Upper lobe of left lung (tissue), 6 donors: ENCODE measurements around the gene SLC18A3. TPM values are rescaled to one million over a fixed set of nuclear protein-coding genes. Genes with fewer than 3 reads are reported as not detected.

Experiments used
- ATAC-seq, 2 donors: fragments of 200-7000 bp; cut with Tn5 transposase; one replicate each; pipeline ENCODE4 v1.9.1; 2022; ENCODE audit warnings: mild to moderate bottlenecking in 2 of 2, moderate library complexity in 2 of 2; ENCODE audit not compliant: low FRiP score in 2 of 2
- DNase-seq, 2 donors: peaks; one replicate each; pipeline ENCODE4 v3.0.0-alpha.2; 2019 to 2020
- H3K27ac ChIP-seq, 4 donors: fragments of 200-600 bp; sonication (generic); one replicate each; pipeline ENCODE4 v1.5.1; 2016 to 2019
- H3K27me3 ChIP-seq, 4 donors: fragments of 200-600 bp; sonication (generic); one replicate each; pipeline ENCODE4 v1.5.1; 2017 to 2019
- H3K36me3 ChIP-seq, 4 donors: fragments of 200-600 bp; sonication (generic); one replicate each; pipeline ENCODE4 v1.5.1; 2016 to 2019
- H3K4me1 ChIP-seq, 4 donors: fragments of 200-600 bp; sonication (generic); one replicate each; pipeline ENCODE4 v1.5.1; 2018 to 2019
- H3K4me3 ChIP-seq, 4 donors: fragments of 200-600 bp; sonication (generic); one replicate each; pipeline ENCODE4 v1.5.1; 2017 to 2019; ENCODE audit warnings: mild to moderate bottlenecking in 2 of 4, moderate library complexity in 1 of 4
- H3K9me3 ChIP-seq, 4 donors: fragments of 200-600 bp; sonication (generic); one replicate each; pipeline ENCODE4 v1.5.1; 2018 to 2019
- EP300 ChIP-seq, 4 donors: sonication (generic); formaldehyde crosslinking; IDR thresholded peaks; one replicate each; pipeline ENCODE4 v1.5.1; 2017; ENCODE audit warnings: antibody characterized with exemption in 4 of 4, control low read depth in 2 of 4
- POLR2A ChIP-seq, 4 donors: fragments of 450-650 bp; IDR thresholded peaks; one replicate each; pipeline ENCODE4 v1.5.1; 2016 to 2017; ENCODE audit warnings: antibody characterized with exemption in 4 of 4, mild to moderate bottlenecking in 2 of 4
- POLR2AphosphoS5 ChIP-seq, 2 donors: sonication (generic); formaldehyde crosslinking; IDR thresholded peaks; one replicate each; pipeline ENCODE4 v1.5.1; 2017; ENCODE audit warnings: antibody characterized with exemption in 2 of 2
- WGBS, 2 donors: methylation state at CpG; one replicate each; pipeline ENCODE4 v1.1.5; 2017 to 2018; 5-methylcytosine and 5-hydroxymethylcytosine counted together
- total RNA-seq, 6 donors: library from RNA; depleted of rRNA in 4 of 6; stranded (reverse); fragments of >200 nt in 4 of 6; gene quantifications; one replicate each; pipeline versions ENCODE4 v1.1.0 to v1.2.1, GENCODE V29; 2016 to 2021
- TF ChIP-seq, protein P1 (sequence below), 6 experiments: fragments of 450-650 bp in 4 of 6; fragments of 200-600 bp in 2 of 6; sonication (generic) in 2 of 6; IDR thresholded peaks; one replicate each; pipeline ENCODE4 v1.5.1; 2016 to 2019; ENCODE audit warnings: antibody characterized with exemption in 6 of 6
- donor health status: DM: no; HTN: no; CAD: no; lungs with moderate emphysema.
- donor health status: DM: no; HTN: yes; CAD: no; lungs with severe emphysema.

Gene SLC18A3
- total RNA-seq, 6 donors from 2014 or later = not detected

DNA sequence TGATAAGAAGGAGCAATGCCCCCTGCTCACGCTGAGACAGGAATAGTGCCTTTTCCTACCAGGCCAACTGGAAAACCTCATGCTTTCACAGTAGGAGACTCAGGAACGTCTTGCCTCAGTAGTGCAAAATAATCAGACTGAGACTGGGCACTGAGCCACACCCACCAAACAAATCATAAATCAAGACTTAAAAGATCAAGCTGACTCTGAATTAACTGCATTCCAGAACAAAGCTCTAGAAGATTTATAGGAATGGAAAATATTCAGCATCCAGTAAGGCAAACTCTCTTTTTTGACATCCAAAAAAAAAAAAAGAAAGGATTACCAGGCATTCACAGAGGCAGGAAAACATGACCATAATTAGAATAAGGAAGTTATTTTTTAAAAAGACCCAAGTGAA lies 30.5 kb upstream of the SLC18A3 start:
- DNase-seq (no peak), ATAC-seq (no peak)
- 39 to 46% methylated on average over 2 of the region's 2 CpGs for WGBS, 2 donors
- TF ChIP-seq EP300 (IDR thresholded peaks at IDR 0.05) (no peak), POLR2A (IDR thresholded peaks at IDR 0.05) (no peak), POLR2AphosphoS5 (IDR thresholded peaks at IDR 0.05) (no peak)
- TF ChIP-seq, protein P1, sequence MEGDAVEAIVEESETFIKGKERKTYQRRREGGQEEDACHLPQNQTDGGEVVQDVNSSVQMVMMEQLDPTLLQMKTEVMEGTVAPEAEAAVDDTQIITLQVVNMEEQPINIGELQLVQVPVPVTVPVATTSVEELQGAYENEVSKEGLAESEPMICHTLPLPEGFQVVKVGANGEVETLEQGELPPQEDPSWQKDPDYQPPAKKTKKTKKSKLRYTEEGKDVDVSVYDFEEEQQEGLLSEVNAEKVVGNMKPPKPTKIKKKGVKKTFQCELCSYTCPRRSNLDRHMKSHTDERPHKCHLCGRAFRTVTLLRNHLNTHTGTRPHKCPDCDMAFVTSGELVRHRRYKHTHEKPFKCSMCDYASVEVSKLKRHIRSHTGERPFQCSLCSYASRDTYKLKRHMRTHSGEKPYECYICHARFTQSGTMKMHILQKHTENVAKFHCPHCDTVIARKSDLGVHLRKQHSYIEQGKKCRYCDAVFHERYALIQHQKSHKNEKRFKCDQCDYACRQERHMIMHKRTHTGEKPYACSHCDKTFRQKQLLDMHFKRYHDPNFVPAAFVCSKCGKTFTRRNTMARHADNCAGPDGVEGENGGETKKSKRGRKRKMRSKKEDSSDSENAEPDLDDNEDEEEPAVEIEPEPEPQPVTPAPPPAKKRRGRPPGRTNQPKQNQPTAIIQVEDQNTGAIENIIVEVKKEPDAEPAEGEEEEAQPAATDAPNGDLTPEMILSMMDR (IDR thresholded peaks at IDR 0.05) = no peak
- no peak overlapping the region for H3K4me3 ChIP-seq
- H3K36me3 ChIP-seq = no peaks in the 10 kb centered on the region
- H3K27ac ChIP-seq = no peak overlapping the region
- H3K4me1 ChIP-seq = no peaks in the 10 kb centered on the region
- H3K27me3 ChIP-seq = no peaks in the 10 kb centered on the region
- no peaks in the 10 kb centered on the region for H3K9me3 ChIP-seq

DNA sequence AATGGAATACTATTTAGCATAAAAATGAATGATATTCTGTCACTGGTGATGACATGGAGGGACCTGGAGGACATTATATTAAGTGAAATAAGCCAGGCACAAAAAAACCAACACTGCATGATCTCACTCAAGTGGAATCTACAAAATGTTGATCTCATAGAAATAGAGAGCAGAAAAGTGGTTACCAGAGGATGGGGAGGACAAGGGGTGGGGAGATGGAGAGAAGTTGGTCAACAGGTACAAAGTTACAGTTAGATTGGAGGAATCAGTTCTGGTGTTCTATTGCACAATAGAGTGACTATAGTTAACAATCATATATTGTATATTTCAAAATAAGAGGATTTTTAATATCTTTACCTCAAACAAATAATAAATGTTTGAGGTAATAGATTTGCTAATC lies 24.7 kb upstream of the SLC18A3 start:
- no peak overlapping the region for H3K27ac ChIP-seq
- ATAC-seq = no peak
- no peak overlapping the region for H3K4me3 ChIP-seq
- no peak for DNase-seq
- no peaks in the 10 kb centered on the region for H3K9me3 ChIP-seq
- no peaks in the 10 kb centered on the region for H3K36me3 ChIP-seq
- H3K4me1 ChIP-seq = no peaks in the 10 kb centered on the region
- TF ChIP-seq POLR2A (IDR thresholded peaks at IDR 0.05) (no peak), POLR2AphosphoS5 (IDR thresholded peaks at IDR 0.05) (no peak), EP300 (IDR thresholded peaks at IDR 0.05) (no peak)
- TF ChIP-seq, protein P1 (IDR thresholded peaks at IDR 0.05) = no peak
- H3K27me3 ChIP-seq = no peaks in the 10 kb centered on the region

DNA sequence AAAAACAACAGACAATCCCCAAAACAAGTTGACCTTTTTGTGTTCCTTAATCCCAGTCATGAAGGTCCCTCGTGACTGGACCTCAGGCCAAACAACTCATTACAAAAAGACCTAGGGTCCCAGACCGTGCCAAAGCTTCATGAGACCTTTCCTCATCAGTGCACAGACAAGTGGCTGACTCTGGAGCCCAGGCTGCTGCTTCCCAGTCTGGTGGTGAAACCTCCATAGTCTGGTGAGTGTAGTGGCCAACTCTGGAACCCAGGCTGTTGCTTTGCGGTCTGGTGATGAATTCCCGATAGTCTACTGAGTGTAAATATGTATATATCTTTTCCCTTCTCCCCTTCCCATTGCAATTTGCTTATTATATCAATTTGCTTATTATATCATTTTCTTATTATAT lies 22.1 kb upstream of the SLC18A3 start:
- Histone ChIP-seq H3K9me3 (no peaks in the 10 kb centered on the region), H3K27me3 (no peaks in the 10 kb centered on the region), H3K4me1 (no peaks in the 10 kb centered on the region), H3K36me3 (no peaks in the 10 kb centered on the region), H3K27ac (no peak overlapping the region), H3K4me3 (no peak overlapping the region)
- 82 to 85% methylated on average over 4 of the region's 4 CpGs for WGBS, 2 donors
- ATAC-seq = no peak
- no peak for DNase-seq
- TF ChIP-seq, protein P1 (IDR thresholded peaks at IDR 0.05) = no peak
- TF ChIP-seq POLR2A (IDR thresholded peaks at IDR 0.05) (no peak), POLR2AphosphoS5 (IDR thresholded peaks at IDR 0.05) (no peak), EP300 (IDR thresholded peaks at IDR 0.05) (no peak)

DNA sequence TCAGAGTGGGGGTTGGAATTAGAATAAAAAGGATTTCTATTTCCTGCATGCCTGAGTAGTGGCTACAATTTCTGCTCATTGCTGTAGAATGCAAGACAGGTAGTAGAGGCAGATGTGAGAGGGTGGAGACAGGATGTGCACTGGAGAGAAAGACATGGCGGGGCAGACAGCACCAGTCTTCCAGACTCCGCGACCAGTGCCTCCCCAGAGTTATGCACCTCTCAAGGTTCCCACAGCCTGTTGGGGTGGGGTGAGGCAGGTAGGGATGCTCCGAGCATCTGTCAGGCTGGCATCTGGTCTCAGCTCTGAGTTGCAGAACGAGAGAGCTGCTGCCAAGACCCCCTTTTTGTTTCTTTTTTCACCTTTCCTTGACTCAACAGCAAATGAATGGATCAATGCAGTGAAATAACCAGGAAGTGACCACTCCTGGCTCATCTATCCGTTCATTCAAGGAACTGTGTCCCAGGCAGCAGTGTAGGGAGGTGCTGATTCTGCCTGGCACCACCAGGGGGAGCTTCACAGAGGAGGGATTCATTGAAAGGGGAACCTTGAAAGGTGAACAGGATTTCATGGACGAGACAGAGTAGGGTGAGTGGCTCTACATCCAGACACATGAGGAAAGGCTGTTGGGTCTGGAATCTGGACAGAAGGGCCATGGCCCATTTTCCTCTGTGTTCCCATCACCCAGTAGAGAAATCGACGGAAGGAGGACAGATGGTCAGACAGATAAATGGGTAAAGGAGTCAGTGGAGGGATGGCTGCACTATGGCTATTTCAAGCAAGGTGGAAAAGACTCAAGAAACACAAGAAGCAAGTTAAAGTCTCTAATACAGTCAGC lies 17.2 kb upstream of the SLC18A3 start:
- no peak overlapping the region for H3K27ac ChIP-seq
- H3K36me3 ChIP-seq = no peaks in the 10 kb centered on the region
- TF ChIP-seq, protein P1 (IDR thresholded peaks at IDR 0.05) = peak; percentile 30 to 83 (median 70)
- TF ChIP-seq POLR2AphosphoS5 (IDR thresholded peaks at IDR 0.05) (no peak), POLR2A (IDR thresholded peaks at IDR 0.05) (no peak)
- H3K9me3 ChIP-seq = no peaks in the 10 kb centered on the region
- H3K4me1 ChIP-seq = no peaks in the 10 kb centered on the region
- 44 to 53% methylated on average over 9 of the region's 9 CpGs for WGBS, 2 donors
- peak; percentile 74 to 85 for ATAC-seq
- H3K27me3 ChIP-seq = no peaks in the 10 kb centered on the region
- DNase-seq = no peak
- H3K4me3 ChIP-seq = no peak overlapping the region

DNA sequence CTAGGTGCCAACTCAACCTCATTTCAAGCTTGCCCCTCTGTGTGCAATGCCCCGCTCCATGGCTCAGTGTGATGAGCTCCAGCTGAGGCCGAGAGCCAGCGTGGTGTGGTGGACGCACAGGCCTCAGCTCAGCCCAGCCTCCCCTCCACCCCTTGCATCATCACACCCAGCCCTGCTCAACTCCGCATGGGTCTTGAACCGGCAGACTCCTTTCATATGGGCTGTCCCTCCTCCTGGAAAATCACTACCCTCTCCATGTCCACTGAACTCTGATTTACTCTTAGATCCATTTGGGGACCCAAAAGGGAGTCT lies 16.6 kb upstream of the SLC18A3 start:
- DNase-seq (no peak), ATAC-seq (no peak)
- no peaks in the 10 kb centered on the region for H3K27me3 ChIP-seq

More for the DNA sequence above, 16.6 kb upstream of the SLC18A3 start:
- H3K4me1 ChIP-seq = no peaks in the 10 kb centered on the region
- H3K9me3 ChIP-seq = no peaks in the 10 kb centered on the region
- TF ChIP-seq POLR2A (IDR thresholded peaks at IDR 0.05) = no peak
- no peak for TF ChIP-seq POLR2AphosphoS5 (IDR thresholded peaks at IDR 0.05)
- H3K36me3 ChIP-seq = no peaks in the 10 kb centered on the region
- 73 to 90% methylated on average over 4 to 6 of the region's 6 CpGs for WGBS, 2 donors
- no peak overlapping the region for H3K4me3 ChIP-seq
- H3K27ac ChIP-seq = no peak overlapping the region
